Trophoblast cell (in vitro differentiated cells and primary cell): ENCODE results near the gene MUC5B.

Experiments used
- DNase-seq, 2 donors: peaks; one replicate each; pipeline ENCODE4 v3.0.0-alpha.2; 2016
- H2AFZ ChIP-seq: 2 replicates; pipeline ENCODE4 v1.6.1; 2013; ENCODE audit warnings: low read length, moderate library complexity, mild to moderate bottlenecking; ENCODE audit not compliant: insufficient read depth, poor library complexity
- H2AK5ac ChIP-seq: 2 replicates; pipeline ENCODE4 v1.6.1; 2013; ENCODE audit warnings: mild to moderate bottlenecking, low read length
- H2BK120ac ChIP-seq: 2 replicates; pipeline ENCODE4 v1.6.1; 2013; ENCODE audit warnings: low read length, mild to moderate bottlenecking, moderate library complexity; ENCODE audit not compliant: insufficient read depth, poor library complexity
- H2BK12ac ChIP-seq: 2 replicates; pipeline ENCODE4 v1.6.1; 2013; ENCODE audit warnings: mild to moderate bottlenecking, low read length, moderate library complexity
- H2BK5ac ChIP-seq: 2 replicates; pipeline ENCODE4 v1.6.1; 2013; ENCODE audit warnings: low read length, low read depth, moderate library complexity, mild to moderate bottlenecking; ENCODE audit not compliant: poor library complexity
- H3K14ac ChIP-seq: 2 replicates; pipeline ENCODE4 v1.6.1; 2013; ENCODE audit warnings: mild to moderate bottlenecking, low read length
- H3K18ac ChIP-seq: 2 replicates; pipeline ENCODE4 v1.6.1; 2013; ENCODE audit warnings: mild to moderate bottlenecking, low read length
- H3K23ac ChIP-seq: 2 replicates; pipeline ENCODE4 v1.6.1; 2013; ENCODE audit warnings: low read length
- H3K27ac ChIP-seq: 2 replicates; pipeline ENCODE4 v1.5.1; 2013; ENCODE audit warnings: low read depth, mild to moderate bottlenecking, inconsistent platforms, low read length, moderate library complexity
- H3K27me3 ChIP-seq: 2 replicates; pipeline ENCODE4 v1.6.1; 2013; ENCODE audit warnings: inconsistent platforms, mild to moderate bottlenecking, low read length, moderate library complexity; ENCODE audit not compliant: insufficient read depth
- H3K36me3 ChIP-seq, 2 experiments: 1 replicate in 1 of 2; 2 replicates in 1 of 2; pipeline ENCODE4 v1.6.1; 2013; ENCODE audit warnings: low read length in 2 of 2, mild to moderate bottlenecking in 2 of 2, moderate library complexity in 1 of 2; ENCODE audit not compliant: insufficient read depth in 2 of 2, control insufficient read depth in 1 of 2
- H3K4ac ChIP-seq: 2 replicates; pipeline ENCODE4 v1.6.1; 2013; ENCODE audit warnings: low read depth, mild to moderate bottlenecking, low read length, moderate library complexity
- H3K4me1 ChIP-seq, 2 experiments: 1 replicate in 1 of 2; 2 replicates in 1 of 2; pipeline ENCODE4 v1.6.1; 2013; ENCODE audit warnings: low read length in 2 of 2, mild to moderate bottlenecking in 2 of 2, moderate library complexity in 1 of 2; ENCODE audit not compliant: insufficient read depth in 2 of 2, control insufficient read depth in 1 of 2
- H3K4me2 ChIP-seq: 2 replicates; pipeline ENCODE4 v1.6.1; 2013; ENCODE audit warnings: inconsistent platforms, mild to moderate bottlenecking, low read length, moderate library complexity
- H3K4me3 ChIP-seq: 2 replicates; pipeline ENCODE4 v1.5.1; 2013; ENCODE audit warnings: mild to moderate bottlenecking, low read depth, low read length, inconsistent platforms
- H3K79me1 ChIP-seq: one replicate; pipeline ENCODE4 v1.6.1; 2013; ENCODE audit warnings: low read length
- H3K79me2 ChIP-seq: 2 replicates; pipeline ENCODE4 v1.6.1; 2013; ENCODE audit warnings: low read length, mild to moderate bottlenecking; ENCODE audit not compliant: control insufficient read depth, insufficient read depth, poor library complexity
- H3K9ac ChIP-seq: 2 replicates; pipeline ENCODE4 v1.6.1; 2013; ENCODE audit warnings: mild to moderate bottlenecking, low read length
- H3K9me3 ChIP-seq: 2 replicates; pipeline ENCODE4 v1.6.1; 2013; ENCODE audit warnings: low read depth, mild to moderate bottlenecking, control low read depth, inconsistent platforms, low read length; ENCODE audit not compliant: insufficient read depth
- H4K12ac ChIP-seq: 2 replicates; pipeline ENCODE4 v1.6.1; 2013; ENCODE audit warnings: low read depth, mild to moderate bottlenecking, low read length, moderate library complexity
- H4K8ac ChIP-seq: 2 replicates; pipeline ENCODE4 v1.6.1; 2013; ENCODE audit warnings: low read depth, mild to moderate bottlenecking, low read length, moderate library complexity
- H4K91ac ChIP-seq: one replicate; pipeline ENCODE4 v1.6.1; 2013; ENCODE audit warnings: low read depth, mild to moderate bottlenecking, low read length, moderate library complexity
- WGBS: extraction: QIAGEN DNeasy Blood & Tissue Kit; methylation state at CpG from one replicate; pipeline ENCODE4 v1.1.7; 2013; ENCODE audit warnings: missing lambda C conversion rate; ENCODE audit not compliant: insufficient read length, insufficient coverage; ENCODE audit errors: extremely low coverage; 5-methylcytosine and 5-hydroxymethylcytosine counted together

MUC5B gene

DNA sequence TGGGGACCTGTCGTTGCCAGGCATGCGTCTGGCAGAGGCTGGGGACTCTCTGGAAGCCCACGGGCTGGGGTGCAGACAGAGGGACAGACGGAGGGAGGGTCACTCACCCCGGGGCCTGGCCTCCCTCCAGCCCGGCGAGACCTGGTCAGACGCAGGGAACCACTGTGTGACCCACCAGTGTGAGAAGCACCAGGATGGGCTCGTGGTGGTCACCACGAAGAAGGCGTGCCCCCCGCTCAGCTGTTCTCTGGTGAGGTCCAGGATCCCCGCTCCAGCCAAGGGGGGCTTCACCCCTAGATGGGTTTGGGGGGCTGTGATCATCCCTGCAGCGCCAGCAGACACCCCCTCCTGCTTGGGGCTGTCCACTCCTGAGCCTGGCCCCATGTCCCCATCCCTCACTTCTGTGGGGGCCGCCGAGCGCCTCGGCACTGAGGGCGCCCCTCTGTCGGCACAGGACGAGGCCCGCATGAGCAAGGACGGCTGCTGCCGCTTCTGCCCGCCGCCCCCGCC lies 23.6 kb upstream of the MUC5B start:
- DNase-seq, result no peak
- Histone ChIP-seq H3K9ac (no peak overlapping the region), H3K14ac (no peak overlapping the region), H3K27ac (no peak overlapping the region), H2BK120ac (no peak overlapping the region), H3K79me2 (no peaks in the 10 kb centered on the region), H2AFZ (no peak overlapping the region), H4K8ac (no peak overlapping the region), H3K9me3 (peaks cover 14% of the 10 kb centered on the region), H2BK12ac (no peak overlapping the region), H3K36me3 (no peaks in the 10 kb centered on the region), H3K23ac (no peak overlapping the region), H3K79me1 (no peaks in the 10 kb centered on the region), H4K91ac (no peak overlapping the region), H3K4me1 (no peaks in the 10 kb centered on the region), H3K4me2 (no peak overlapping the region), H2BK5ac (no peak overlapping the region), H4K12ac (no peak overlapping the region), H3K4ac (no peak overlapping the region), H3K4me3 (no peak overlapping the region), H2AK5ac (no peak overlapping the region), H3K27me3 (no peaks in the 10 kb centered on the region), H3K18ac (no peak overlapping the region)
- WGBS, result no CpG with 5 or more reads among the region's 27 CpGs

DNA sequence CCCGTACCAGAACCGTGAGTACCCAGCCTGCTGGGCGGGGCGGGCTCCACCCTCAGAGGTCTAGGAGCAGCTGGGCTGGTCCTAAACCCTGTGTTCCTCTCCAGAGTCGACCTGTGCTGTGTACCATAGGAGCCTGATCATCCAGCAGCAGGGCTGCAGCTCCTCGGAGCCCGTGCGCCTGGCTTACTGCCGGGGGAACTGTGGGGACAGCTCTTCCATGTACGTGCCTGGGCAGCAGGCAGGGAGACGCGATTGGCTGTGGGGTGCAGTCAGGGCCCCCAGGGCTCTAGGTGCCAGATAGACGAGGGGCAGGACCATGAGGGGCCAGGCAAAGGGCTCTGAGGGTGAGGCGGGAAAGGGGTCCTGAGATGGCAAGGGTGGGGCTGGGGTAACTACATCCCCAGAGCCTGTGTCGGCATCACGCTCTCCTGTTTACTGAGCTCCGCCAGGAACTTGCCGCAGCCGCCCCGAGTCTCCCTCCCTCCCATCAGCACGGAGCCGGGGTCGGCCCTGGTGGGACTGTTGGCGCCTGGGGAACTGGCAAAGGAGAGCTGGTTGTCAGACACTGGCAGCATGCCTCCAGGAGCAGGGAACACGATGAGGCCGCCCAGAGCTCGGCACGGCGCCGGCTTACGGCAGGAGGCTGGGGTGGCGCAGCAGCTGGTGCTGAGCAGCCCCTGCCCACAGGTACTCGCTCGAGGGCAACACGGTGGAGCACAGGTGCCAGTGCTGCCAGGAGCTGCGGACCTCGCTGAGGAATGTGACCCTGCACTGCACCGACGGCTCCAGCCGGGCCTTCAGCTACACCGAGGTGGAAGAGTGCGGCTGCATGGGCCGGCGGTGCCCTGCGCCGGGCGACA lies 22.9 kb upstream of the MUC5B start:
- Histone ChIP-seq H2BK12ac (no peak overlapping the region), H4K8ac (no peak overlapping the region)
- no CpG with 5 or more reads among the region's 47 CpGs for WGBS

DNA sequence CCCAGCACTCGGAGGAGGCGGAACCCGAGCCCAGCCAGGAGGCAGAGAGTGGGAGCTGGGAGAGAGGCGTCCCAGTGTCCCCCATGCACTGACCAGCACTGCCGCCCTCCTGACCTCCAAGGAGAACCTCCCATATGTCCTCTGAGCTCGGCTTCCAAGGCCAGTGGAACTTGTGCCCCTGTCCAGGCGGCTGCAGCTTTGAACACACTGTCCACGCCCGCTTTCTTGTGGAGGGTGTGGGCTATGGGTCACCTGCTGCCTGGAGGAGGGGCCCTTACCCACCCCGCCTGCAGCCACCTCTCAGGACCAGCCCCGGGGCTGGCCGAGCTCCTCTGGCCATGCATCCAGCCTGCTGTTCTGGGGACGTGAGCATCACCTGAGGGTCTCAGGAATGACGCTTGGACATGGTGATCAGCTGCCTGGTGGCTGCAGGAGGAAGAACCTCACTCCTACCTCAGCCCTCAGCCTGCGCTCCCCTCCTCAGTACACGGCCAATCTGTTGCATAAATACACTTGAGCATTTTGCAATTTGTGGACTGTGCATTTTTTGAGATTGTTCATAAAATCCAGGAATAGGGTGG lies 22.2 kb upstream of the MUC5B start:
- H3K9ac ChIP-seq, result no peak overlapping the region
- no peak for DNase-seq
- H3K18ac ChIP-seq, result no peak overlapping the region
- H4K8ac ChIP-seq, result no peak overlapping the region
- H3K4me2 ChIP-seq, result no peak overlapping the region
- no peak overlapping the region for H2AK5ac ChIP-seq
- no peak overlapping the region for H3K4me3 ChIP-seq
- H3K14ac ChIP-seq, result no peak overlapping the region
- H3K27me3 ChIP-seq, result no peaks in the 10 kb centered on the region
- H3K36me3 ChIP-seq, result no peaks in the 10 kb centered on the region
- no peak overlapping the region for H2AFZ ChIP-seq
- H3K23ac ChIP-seq, result no peak overlapping the region
- WGBS, result no CpG with 5 or more reads among the region's 16 CpGs
- no peaks in the 10 kb centered on the region for H3K79me1 ChIP-seq
- no peak overlapping the region for H2BK12ac ChIP-seq
- H3K4me1 ChIP-seq, result no peaks in the 10 kb centered on the region
- no peak overlapping the region for H2BK120ac ChIP-seq
- no peaks in the 10 kb centered on the region for H3K79me2 ChIP-seq
- H3K27ac ChIP-seq, result no peak overlapping the region
- no peak overlapping the region for H4K91ac ChIP-seq
- H2BK5ac ChIP-seq, result no peak overlapping the region
- no peak overlapping the region for H3K4ac ChIP-seq
- H3K9me3 ChIP-seq, result peaks cover 3% of the 10 kb centered on the region
- H4K12ac ChIP-seq, result no peak overlapping the region

More for the DNA sequence above, 22.9 kb upstream of the MUC5B start:
- no peak overlapping the region for H4K12ac ChIP-seq
- H3K9ac ChIP-seq, result no peak overlapping the region
- H2AK5ac ChIP-seq, result no peak overlapping the region
- no peak overlapping the region for H3K14ac ChIP-seq
- no peak overlapping the region for H3K18ac ChIP-seq
- no peak overlapping the region for H4K91ac ChIP-seq
- no peak overlapping the region for H2BK5ac ChIP-seq
- H3K4me3 ChIP-seq, result no peak overlapping the region
- H2BK120ac ChIP-seq, result no peak overlapping the region
- H3K36me3 ChIP-seq, result no peaks in the 10 kb centered on the region
- peaks cover 8% of the 10 kb centered on the region for H3K9me3 ChIP-seq
- no peaks in the 10 kb centered on the region for H3K79me1 ChIP-seq
- no peak overlapping the region for H3K23ac ChIP-seq
- H2AFZ ChIP-seq, result no peak overlapping the region
- H3K27me3 ChIP-seq, result no peaks in the 10 kb centered on the region
- DNase-seq, result no peak
- H3K27ac ChIP-seq, result no peak overlapping the region
- H3K4me1 ChIP-seq, result no peaks in the 10 kb centered on the region
- H3K4me2 ChIP-seq, result no peak overlapping the region
- no peaks in the 10 kb centered on the region for H3K79me2 ChIP-seq
- H3K4ac ChIP-seq, result no peak overlapping the region

DNA sequence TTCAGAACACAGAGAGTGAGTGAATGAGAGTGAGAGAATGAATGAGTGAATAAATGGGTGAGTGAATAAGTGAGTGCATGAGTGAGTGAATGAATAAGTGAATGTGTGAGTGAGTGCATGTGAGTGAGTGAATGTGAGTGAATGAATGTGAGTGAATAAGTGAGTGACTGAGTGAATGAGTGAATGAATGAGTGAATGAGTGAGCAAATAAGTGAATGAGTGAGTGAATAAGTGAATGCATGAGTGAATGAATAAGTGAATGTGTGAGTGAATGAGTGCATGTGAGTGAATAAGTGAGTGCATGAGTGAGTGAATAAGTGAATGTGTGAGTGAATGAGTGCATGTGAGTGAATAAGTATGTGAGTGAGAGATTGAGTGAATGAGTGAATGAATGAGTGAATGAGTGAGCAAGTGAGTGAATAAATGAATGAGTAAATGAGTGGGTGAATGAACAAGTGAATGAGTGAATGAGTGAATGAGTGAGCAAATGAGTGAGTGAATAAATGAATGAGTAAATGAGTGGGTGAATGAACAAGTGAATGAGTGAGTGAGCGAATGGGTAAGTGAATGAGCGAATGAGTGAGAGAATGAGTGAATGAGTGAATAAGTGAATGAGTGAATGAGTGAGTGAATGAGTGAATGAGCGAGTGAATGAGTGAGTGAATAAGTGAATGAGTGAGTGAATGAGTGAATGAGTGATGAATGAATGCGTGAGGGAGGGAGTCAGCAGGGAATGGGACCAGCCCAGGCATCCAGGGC lies 21.3 kb upstream of the MUC5B start:
- Histone ChIP-seq H4K91ac (no peak overlapping the region), H2AK5ac (no peak overlapping the region), H2BK5ac (no peak overlapping the region), H4K8ac (no peak overlapping the region), H3K4me3 (no peak overlapping the region), H3K79me1 (no peaks in the 10 kb centered on the region), H3K27me3 (no peaks in the 10 kb centered on the region), H3K4ac (no peak overlapping the region), H4K12ac (no peak overlapping the region), H2BK120ac (no peak overlapping the region), H3K4me2 (no peak overlapping the region), H3K79me2 (no peaks in the 10 kb centered on the region), H3K9ac (no peak overlapping the region), H3K23ac (no peak overlapping the region), H3K27ac (no peak overlapping the region), H3K14ac (no peak overlapping the region), H3K4me1 (no peaks in the 10 kb centered on the region), H3K9me3 (no peaks in the 10 kb centered on the region), H3K18ac (no peak overlapping the region), H3K36me3 (no peaks in the 10 kb centered on the region), H2BK12ac (no peak overlapping the region), H2AFZ (no peak overlapping the region)
- WGBS, result 100% methylated on average over 4 of the region's 4 CpGs
- DNase-seq, result no peak
